ENCODE results near the gene FAM240B.

GRCh38 chr9:38687992-38688391 is 31.9 kb downstream of the FAM240B start:
- no peak for TF ChIP-seq CTCF (conservative IDR thresholded peaks at IDR 0.05; ENCODE audit: low read depth, low read length)
- no peak for TF ChIP-seq MXI1 (IDR thresholded peaks at IDR 0.05; ENCODE audit: borderline replicate concordance, low read depth, low read length)
- no peak for TF ChIP-seq POLR2A (IDR thresholded peaks at IDR 0.05; ENCODE audit: low read depth, low read length)
- TF ChIP-seq CEBPB (IDR thresholded peaks at IDR 0.05; ENCODE audit: low read depth, low read length), result no peak
- no peak for TF ChIP-seq RFX5 (IDR thresholded peaks at IDR 0.05; ENCODE audit: low read depth, low read length)
- TF ChIP-seq FOS (IDR thresholded peaks at IDR 0.05; ENCODE audit: low read depth, low read length), result no peak
